Peyer's patch (tissue), 4 donors: ENCODE results near the gene KMO.

Experiments used
- CTCF ChIP-seq, 6 experiments: fragments of 450-650 bp in 4 of 6; fragments of 200-600 bp in 2 of 6; sonication (generic) in 1 of 6; IDR thresholded peaks; one replicate each; pipeline ENCODE4 v1.5.1; 2017 to 2019; ENCODE audit warnings: antibody characterized with exemption in 6 of 6, mild to moderate bottlenecking in 3 of 6, moderate library complexity in 1 of 6
- POLR2A ChIP-seq, 2 donors: fragments of 450-650 bp; IDR thresholded peaks; one replicate each; pipeline ENCODE4 v1.5.1; 2017; ENCODE audit warnings: antibody characterized with exemption in 2 of 2, mild to moderate bottlenecking in 2 of 2, moderate library complexity in 2 of 2

- TF ChIP-seq CTCF (IDR thresholded peaks at IDR 0.05) (no peak), POLR2A (IDR thresholded peaks at IDR 0.05) (no peak)
These were observed 47.0 kb upstream of the KMO start for GRCh38 chr1:241485145-241485544.
